Immature natural killer cell (primary cell): ENCODE data around the gene ADSL. TPM values are rescaled to one million over a fixed set of nuclear protein-coding genes. Genes with fewer than 3 reads are reported as not detected.

ENCODE experiments used
- DNase-seq, 3 donors: peaks; one replicate each; pipeline ENCODE4 v3.0.0; 2022; ENCODE audit warnings: mixed read lengths in 1 of 3
- H3K27ac Mint-ChIP-seq, 6 donors: one replicate each; pipeline ENCODE4 v1.8.0; 2020; ENCODE audit warnings: mixed read lengths in 6 of 6, mild to moderate bottlenecking in 5 of 6, inconsistent platforms in 4 of 6, moderate library complexity in 3 of 6
- H3K27me3 Mint-ChIP-seq, 3 donors: one replicate each; pipeline ENCODE4 v1.8.0; 2020 to 2021; ENCODE audit warnings: low read depth in 3 of 3, mild to moderate bottlenecking in 3 of 3, mixed read lengths in 3 of 3, moderate library complexity in 3 of 3, inconsistent platforms in 1 of 3
- H3K36me3 Mint-ChIP-seq, 3 donors: one replicate each; pipeline ENCODE4 v1.8.0; 2020; ENCODE audit warnings: mixed read lengths in 3 of 3, inconsistent platforms in 2 of 3, mild to moderate bottlenecking in 2 of 3
- H3K4me1 Mint-ChIP-seq, 2 donors: one replicate each; pipeline ENCODE4 v1.8.0; 2020; ENCODE audit warnings: inconsistent platforms in 2 of 2, mild to moderate bottlenecking in 2 of 2, mixed read lengths in 2 of 2, moderate library complexity in 1 of 2
- H3K4me3 Mint-ChIP-seq, 5 donors: one replicate each; pipeline ENCODE4 v1.8.0; 2020; ENCODE audit warnings: mild to moderate bottlenecking in 5 of 5, mixed read lengths in 5 of 5, inconsistent platforms in 3 of 5, moderate library complexity in 3 of 5
- H3K9me3 Mint-ChIP-seq, 6 donors: one replicate each; pipeline ENCODE4 v1.8.0; 2020; ENCODE audit warnings: mild to moderate bottlenecking in 6 of 6, mixed read lengths in 6 of 6, inconsistent platforms in 4 of 6, moderate library complexity in 3 of 6
- polyA plus RNA-seq, 3 donors: library from polyadenylated mRNA; unstranded; fragments of 300-500 nt; fragmentation: Illumina TruSeq; gene quantifications; one replicate each; pipeline ENCODE4 v1.2.3, GENCODE V29; 2021

The ADSL gene
- polyA plus RNA-seq, 3 donors from 2014 or later, result 57.5 to 59.7 (median 59.3) TPM

- H3K36me3 Mint-ChIP-seq, result peaks cover 31 to 56% (median 34%) of the 10 kb centered on the region in 3 donors
- H3K4me3 Mint-ChIP-seq, result no peak overlapping the region
- peaks cover 0 to 7% (median 5%) of the 10 kb centered on the region in 3 donors for H3K27me3 Mint-ChIP-seq
- no peak for DNase-seq
- peaks cover 18 to 21% of the 10 kb centered on the region in 2 donors for H3K4me1 Mint-ChIP-seq
- no peaks in the 10 kb centered on the region for H3K9me3 Mint-ChIP-seq
- peak overlapping the region in 3 of 6 donors; percentile 22 to 60 (median 49) for H3K27ac Mint-ChIP-seq
Measured at GRCh38 chr22:40320687-40321086, 25.6 kb upstream of the ADSL start.

GRCh38 chr22:40322021-40322420 is 24.3 kb upstream of the ADSL start:
- peaks cover 0 to 9% (median 6%) of the 10 kb centered on the region in 3 donors for H3K27me3 Mint-ChIP-seq
- DNase-seq, result no peak
- H3K4me1 Mint-ChIP-seq, result peaks cover 18 to 30% of the 10 kb centered on the region in 2 donors
- H3K36me3 Mint-ChIP-seq, result peaks cover 25 to 45% (median 25%) of the 10 kb centered on the region in 3 donors
- H3K27ac Mint-ChIP-seq, result peak overlapping the region in 1 of 6 donors; percentile 78
- H3K4me3 Mint-ChIP-seq, result no peak overlapping the region
- no peaks in the 10 kb centered on the region for H3K9me3 Mint-ChIP-seq

GRCh38 chr22:40322818-40323447 is 23.4 kb upstream of the ADSL start:
- DNase-seq, result no peak
- H3K4me1 Mint-ChIP-seq, result peaks cover 18 to 38% of the 10 kb centered on the region in 2 donors
- H3K27ac Mint-ChIP-seq, result peak overlapping the region in 1 of 6 donors; percentile 17
- H3K4me3 Mint-ChIP-seq, result no peak overlapping the region
- H3K36me3 Mint-ChIP-seq, result peaks cover 19 to 37% (median 28%) of the 10 kb centered on the region in 3 donors
- H3K27me3 Mint-ChIP-seq, result peaks cover 0 to 11% (median 5%) of the 10 kb centered on the region in 3 donors
- H3K9me3 Mint-ChIP-seq, result no peaks in the 10 kb centered on the region

- DNase-seq, result no peak
- Mint-ChIP-seq H3K9me3 (no peaks in the 10 kb centered on the region), H3K36me3 (peaks cover 19 to 39% (median 26%) of the 10 kb centered on the region in 3 donors), H3K27me3 (peaks cover 0 to 12% (median 5%) of the 10 kb centered on the region in 3 donors), H3K4me3 (peak overlapping the region in 3 of 5 donors; percentile 33 to 56 (median 49)), H3K27ac (peak overlapping the region in 5 of 6 donors; percentile 72 to 92 (median 90)), H3K4me1 (peaks cover 20 to 46% of the 10 kb centered on the region in 2 donors)
Measured at GRCh38 chr22:40323681-40324171, 22.6 kb upstream of the ADSL start.

GRCh38 chr22:40324468-40325305 is 21.6 kb upstream of the ADSL start:
- H3K4me1 Mint-ChIP-seq, result peaks cover 26 to 55% of the 10 kb centered on the region in 2 donors
- peak overlapping the region; percentile 72 to 92 (median 86) for H3K27ac Mint-ChIP-seq
- DNase-seq, result peak in 2 of 3 donors; percentile 35 to 36
- H3K9me3 Mint-ChIP-seq, result no peaks in the 10 kb centered on the region
- peaks cover 0 to 12% (median 5%) of the 10 kb centered on the region in 3 donors for H3K27me3 Mint-ChIP-seq
- peaks cover 19 to 35% (median 26%) of the 10 kb centered on the region in 3 donors for H3K36me3 Mint-ChIP-seq
- peak overlapping the region; percentile 33 to 57 (median 54) for H3K4me3 Mint-ChIP-seq

GRCh38 chr22:40325315-40325714 is 21.0 kb upstream of the ADSL start:
- Mint-ChIP-seq H3K27ac (peak overlapping the region; percentile 43 to 92 (median 79)), H3K27me3 (peaks cover 0 to 12% (median 5%) of the 10 kb centered on the region in 3 donors), H3K36me3 (peaks cover 19 to 34% (median 26%) of the 10 kb centered on the region in 3 donors), H3K4me3 (peak overlapping the region in 2 of 5 donors; percentile 46 to 54), H3K9me3 (no peaks in the 10 kb centered on the region), H3K4me1 (peaks cover 30 to 61% of the 10 kb centered on the region in 2 donors)
- DNase-seq, result no peak

GRCh38 chr22:40326905-40327735 is 19.2 kb upstream of the ADSL start:
- Mint-ChIP-seq H3K36me3 (peaks cover 8 to 25% (median 16%) of the 10 kb centered on the region in 3 donors), H3K27ac (peak overlapping the region in 4 of 6 donors; percentile 8 to 53 (median 36)), H3K4me3 (no peak overlapping the region), H3K9me3 (no peaks in the 10 kb centered on the region), H3K27me3 (peaks cover 0 to 19% (median 5%) of the 10 kb centered on the region in 3 donors), H3K4me1 (peaks cover 33 to 66% of the 10 kb centered on the region in 2 donors)
- no peak for DNase-seq

GRCh38 chr22:40328546-40329456 is 17.5 kb upstream of the ADSL start:
- peaks cover 0 to 20% (median 2%) of the 10 kb centered on the region in 3 donors for H3K27me3 Mint-ChIP-seq
- H3K4me1 Mint-ChIP-seq, result peaks cover 35 to 78% of the 10 kb centered on the region in 2 donors
- H3K4me3 Mint-ChIP-seq, result no peak overlapping the region
- DNase-seq, result no peak
- peaks cover 9 to 18% (median 18%) of the 10 kb centered on the region in 3 donors for H3K36me3 Mint-ChIP-seq
- H3K27ac Mint-ChIP-seq, result peak overlapping the region in 3 of 6 donors; percentile 8 to 50 (median 17)
- no peaks in the 10 kb centered on the region for H3K9me3 Mint-ChIP-seq

- peaks cover 34 to 78% of the 10 kb centered on the region in 2 donors for H3K4me1 Mint-ChIP-seq
- DNase-seq, result no peak
- peaks cover 11 to 16% (median 16%) of the 10 kb centered on the region in 3 donors for H3K36me3 Mint-ChIP-seq
- no peaks in the 10 kb centered on the region for H3K9me3 Mint-ChIP-seq
- no peak overlapping the region for H3K4me3 Mint-ChIP-seq
- peaks cover 0 to 17% (median 2%) of the 10 kb centered on the region in 3 donors for H3K27me3 Mint-ChIP-seq
- peak overlapping the region in 1 of 6 donors; percentile 8 for H3K27ac Mint-ChIP-seq
Measured at GRCh38 chr22:40329466-40329865, 16.8 kb upstream of the ADSL start.

- peaks cover 11 to 14% (median 13%) of the 10 kb centered on the region in 3 donors for H3K36me3 Mint-ChIP-seq
- H3K9me3 Mint-ChIP-seq, result no peaks in the 10 kb centered on the region
- no peak for DNase-seq
- peak overlapping the region in 1 of 5 donors; percentile 22 for H3K4me3 Mint-ChIP-seq
- H3K27ac Mint-ChIP-seq, result peak overlapping the region in 2 of 6 donors; percentile 25 to 27
- H3K27me3 Mint-ChIP-seq, result peaks cover 0 to 17% (median 2%) of the 10 kb centered on the region in 3 donors
- peaks cover 34 to 78% of the 10 kb centered on the region in 2 donors for H3K4me1 Mint-ChIP-seq
Measured at GRCh38 chr22:40330086-40330485, 16.2 kb upstream of the ADSL start.

- H3K4me3 Mint-ChIP-seq, result no peak overlapping the region
- H3K9me3 Mint-ChIP-seq, result no peaks in the 10 kb centered on the region
- peaks cover 11 to 14% (median 13%) of the 10 kb centered on the region in 3 donors for H3K36me3 Mint-ChIP-seq
- H3K27ac Mint-ChIP-seq, result peak overlapping the region in 3 of 6 donors; percentile 20 to 33 (median 30)
- no peak for DNase-seq
- peaks cover 32 to 78% of the 10 kb centered on the region in 2 donors for H3K4me1 Mint-ChIP-seq
- peaks cover 0 to 17% (median 2%) of the 10 kb centered on the region in 3 donors for H3K27me3 Mint-ChIP-seq
Measured at GRCh38 chr22:40330615-40331014, 15.7 kb upstream of the ADSL start.

GRCh38 chr22:40331706-40332105 is 14.6 kb upstream of the ADSL start:
- H3K4me1 Mint-ChIP-seq, result peaks cover 40 to 81% of the 10 kb centered on the region in 2 donors
- H3K4me3 Mint-ChIP-seq, result no peak overlapping the region
- no peak for DNase-seq
- H3K27ac Mint-ChIP-seq, result no peak overlapping the region
- peaks cover 2 to 21% (median 2%) of the 10 kb centered on the region in 3 donors for H3K27me3 Mint-ChIP-seq
- no peaks in the 10 kb centered on the region for H3K9me3 Mint-ChIP-seq
- peaks cover 11 to 14% (median 13%) of the 10 kb centered on the region in 3 donors for H3K36me3 Mint-ChIP-seq
